Activated naive CD4-positive, alpha-beta T cell (primary cell): ENCODE measurements around the gene CFDP1.
A peak's percentile ranks its signal among the peaks of the same experiment; 100 is the strongest.

Experiments
- DNase-seq, 4 experiments: peaks; one replicate each; lab custom pipeline; 2025; lab: John Stamatoyannopoulos, UW

Gene CFDP1

DNA sequence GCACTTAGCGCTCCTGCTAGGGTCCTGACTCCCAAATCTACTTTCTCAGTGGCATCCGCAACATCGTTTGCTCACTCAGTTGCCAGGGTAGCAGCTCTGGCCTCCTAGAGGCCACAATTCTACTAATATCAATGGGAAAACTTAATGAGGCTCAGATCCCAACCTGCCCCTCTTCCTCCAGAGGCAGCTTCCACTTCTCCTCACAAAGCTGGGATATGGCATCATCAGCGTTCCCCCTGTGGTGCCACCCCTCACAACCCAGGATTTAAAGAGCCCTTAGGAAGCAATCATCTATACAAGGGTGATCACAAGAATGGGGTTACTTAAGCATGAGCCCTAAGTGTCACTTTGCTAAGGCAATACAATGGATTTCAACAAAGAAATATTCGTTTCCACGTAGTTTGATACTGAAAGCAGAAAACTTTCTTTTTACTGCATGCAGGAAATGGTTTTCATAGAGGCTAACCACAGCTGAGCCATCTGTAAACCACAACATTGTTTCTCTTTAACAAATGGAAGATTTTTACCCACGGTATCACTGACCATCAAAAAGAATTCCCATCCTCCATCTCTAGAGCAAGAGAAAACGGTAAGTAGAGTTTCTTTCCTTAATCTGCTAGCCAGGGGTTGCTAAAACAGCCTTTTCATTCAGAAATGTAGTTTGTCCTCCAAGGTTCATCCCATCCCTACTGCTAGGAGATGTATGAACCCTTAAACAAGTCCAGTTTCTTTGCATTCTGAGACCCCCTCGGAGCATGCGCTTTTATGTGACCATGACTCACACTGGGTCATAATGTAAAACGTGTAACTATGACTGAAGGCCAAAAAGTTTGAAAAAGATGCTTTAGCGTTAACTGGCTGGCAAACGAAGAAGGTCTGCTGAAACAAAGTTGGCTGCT lies 113.5 kb downstream of the CFDP1 start:
- DNase-seq: no peak

DNA sequence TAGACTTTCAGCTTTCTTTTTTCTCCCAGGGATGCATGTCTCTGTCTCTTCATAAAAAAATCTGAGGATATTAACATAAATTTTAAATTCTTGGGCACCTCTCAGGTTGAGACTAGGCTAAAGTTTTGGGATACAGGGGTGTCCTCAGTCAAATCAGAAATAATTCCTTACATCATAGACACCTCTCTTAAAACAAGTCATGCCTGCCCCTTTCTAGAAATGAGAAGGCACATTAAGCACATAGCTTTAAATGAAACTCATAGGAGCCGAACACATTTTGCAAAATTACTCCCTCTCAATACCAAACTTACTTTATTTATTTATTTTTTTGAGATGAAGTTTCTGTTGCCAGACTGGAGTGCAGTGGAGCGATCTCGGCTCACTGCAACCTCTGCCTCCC lies 114.6 kb downstream of the CFDP1 start:
- DNase-seq: no peak

DNA sequence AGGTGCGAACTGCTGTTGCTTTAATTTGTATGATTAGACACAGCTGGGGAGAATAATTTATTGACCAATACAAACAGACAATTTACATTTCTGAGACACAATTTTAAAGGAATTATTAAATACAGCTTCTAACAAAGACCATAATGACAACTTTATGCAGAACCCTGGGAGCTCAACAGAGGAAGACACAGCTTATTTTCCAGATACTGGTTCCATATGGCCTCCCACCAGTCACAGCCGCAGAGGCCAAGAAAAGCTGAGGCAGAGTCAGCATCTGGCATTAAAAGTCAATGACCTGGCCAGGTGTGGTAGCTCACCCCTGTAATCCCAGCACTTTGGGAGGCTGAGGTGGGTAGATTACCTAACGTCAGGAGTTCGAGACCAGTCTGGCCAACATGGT lies 115.8 kb downstream of the CFDP1 start:
- no peak for DNase-seq

DNA sequence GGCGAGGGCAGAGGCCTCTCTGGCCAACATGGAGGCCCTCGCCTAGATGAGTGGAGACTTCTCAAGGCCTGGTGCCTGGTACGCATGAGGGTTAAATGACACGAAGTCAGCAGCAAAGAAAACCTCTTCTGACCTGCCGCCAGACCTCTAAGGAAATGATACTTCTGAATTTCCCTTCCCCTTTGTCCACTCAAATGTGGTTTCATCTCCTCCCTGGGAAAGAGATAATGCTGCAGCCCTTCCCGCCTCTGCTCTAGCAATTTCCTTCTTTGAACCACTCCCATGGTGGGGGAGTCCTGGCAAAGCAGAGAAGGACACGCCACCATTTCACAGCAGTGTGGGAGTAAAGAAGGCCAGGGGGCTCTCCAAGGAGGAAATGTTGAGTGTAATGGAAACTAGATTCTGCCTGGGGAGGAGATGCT lies 116.2 kb downstream of the CFDP1 start:
- no peak for DNase-seq

DNA sequence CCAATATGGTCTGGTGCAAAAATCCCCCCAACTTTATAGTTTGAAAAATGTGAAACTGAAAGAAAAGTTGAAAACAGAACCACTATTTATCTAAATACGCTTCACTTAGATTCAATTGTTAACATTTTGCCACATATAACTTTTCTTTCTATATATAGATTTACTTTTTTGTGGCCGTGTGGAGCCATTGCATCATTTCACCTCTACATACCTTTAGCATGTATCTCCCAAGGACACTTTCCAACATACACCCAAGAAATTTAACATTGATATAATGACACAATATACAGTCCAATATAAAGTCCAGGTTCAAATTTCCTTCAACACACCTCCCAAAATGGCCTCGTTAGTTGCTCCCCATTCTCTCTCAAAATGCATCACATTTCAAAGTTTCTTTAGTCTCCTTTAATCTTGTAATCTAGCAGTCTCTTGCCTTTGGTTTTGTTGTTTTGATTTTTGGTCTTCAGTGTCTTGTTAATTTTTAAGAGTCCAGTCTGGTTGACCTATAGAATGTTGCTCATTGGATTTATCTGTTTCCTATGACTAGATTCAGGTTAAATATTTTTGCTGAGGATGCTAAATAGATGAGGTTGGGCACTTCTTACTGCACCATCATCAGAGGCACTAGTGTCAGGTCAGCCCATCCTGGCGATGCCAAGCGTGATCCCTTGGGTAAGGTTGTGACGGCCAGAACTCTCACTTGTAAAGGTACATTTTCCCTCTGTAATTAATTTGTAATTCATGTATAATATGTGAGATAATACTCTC lies 117.6 kb downstream of the CFDP1 start:
- no peak for DNase-seq

DNA sequence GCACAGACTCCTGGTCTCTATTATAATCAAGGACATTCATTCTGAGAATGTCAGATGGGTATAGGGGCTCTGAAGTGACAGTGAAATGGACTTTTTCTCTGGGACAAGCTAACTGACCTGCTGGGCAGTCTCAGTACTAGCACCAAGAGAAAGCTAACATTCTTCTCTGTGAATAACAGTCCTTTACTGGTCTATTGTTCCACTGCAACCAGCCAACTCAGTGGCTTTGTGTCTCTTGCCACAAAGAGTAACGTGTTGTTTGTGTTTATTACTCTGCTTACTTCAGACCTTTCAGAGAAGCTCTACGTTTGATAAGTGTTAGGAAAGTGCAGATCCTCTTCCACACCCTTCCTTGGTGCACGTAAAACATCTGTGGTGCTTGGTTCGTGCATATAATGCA lies 120.4 kb downstream of the CFDP1 start:
- no peak for DNase-seq

DNA sequence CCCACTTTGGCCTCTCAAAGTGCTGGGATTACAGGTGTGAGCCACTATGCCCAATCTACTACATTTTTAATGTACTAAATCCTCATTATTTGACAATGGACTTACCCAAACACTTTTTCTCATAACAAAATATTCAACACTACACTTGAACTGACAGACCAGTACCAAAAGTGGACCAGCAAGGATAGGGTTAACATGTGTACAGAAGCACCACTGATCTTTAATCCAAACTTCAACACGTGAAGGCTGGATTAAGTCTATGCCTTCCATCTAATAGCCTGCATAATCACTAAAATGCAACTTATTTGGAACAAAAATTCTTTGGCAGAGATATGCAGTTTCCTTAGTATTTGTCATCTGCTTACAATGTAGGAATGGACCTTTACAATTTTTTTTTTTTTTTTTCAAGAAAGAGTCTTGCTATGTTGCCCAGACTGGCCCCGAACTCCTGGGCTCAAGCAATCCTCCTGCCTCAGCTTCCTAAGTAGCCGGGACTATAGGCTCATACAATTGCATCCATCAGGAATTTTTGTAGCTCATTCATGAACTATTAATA lies 121.8 kb downstream of the CFDP1 start:
- no peak for DNase-seq

DNA sequence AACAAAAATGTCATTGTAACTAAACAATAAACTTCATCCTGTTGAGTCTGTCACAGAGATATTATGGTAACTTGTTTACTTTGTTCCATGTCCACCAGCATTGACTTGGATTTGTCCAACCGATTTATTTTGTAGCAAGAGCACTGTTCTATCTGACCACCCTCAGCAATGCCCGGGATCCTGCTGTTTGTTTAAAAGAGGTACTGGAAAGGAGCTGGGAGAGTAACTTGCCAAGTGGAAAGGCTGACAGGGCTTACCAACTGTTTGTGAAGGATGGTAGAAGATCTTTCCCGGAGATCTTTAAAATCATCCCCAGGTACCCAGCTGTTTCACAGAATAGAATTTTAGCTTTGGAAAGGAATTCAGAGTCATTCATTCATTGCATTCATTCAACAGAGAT lies 122.8 kb downstream of the CFDP1 start:
- DNase-seq: no peak

DNA sequence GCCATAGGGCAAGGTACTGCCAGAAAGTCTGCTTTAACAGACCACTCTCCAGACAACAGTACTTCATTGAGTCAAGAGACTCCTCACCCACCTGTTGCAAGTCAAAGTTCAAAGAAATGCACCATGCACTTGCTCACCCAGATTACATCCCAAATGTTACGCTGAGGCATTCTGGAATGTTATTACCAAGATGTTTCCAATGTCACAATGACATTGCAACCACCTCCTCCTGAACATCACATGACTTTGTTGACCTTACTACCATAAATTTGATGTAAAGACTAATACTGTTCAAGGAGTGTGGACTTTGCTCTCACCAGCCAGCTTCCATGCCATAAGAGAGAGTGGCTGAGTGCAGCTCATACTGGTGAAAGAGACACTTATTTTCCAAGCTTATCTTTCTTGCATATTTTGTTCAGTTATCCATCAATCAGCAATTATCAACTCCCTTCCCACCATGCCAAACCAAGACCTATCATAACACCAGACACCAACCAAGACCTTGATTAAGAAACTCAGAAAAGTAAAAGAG lies 123.3 kb downstream of the CFDP1 start:
- no peak for DNase-seq

DNA sequence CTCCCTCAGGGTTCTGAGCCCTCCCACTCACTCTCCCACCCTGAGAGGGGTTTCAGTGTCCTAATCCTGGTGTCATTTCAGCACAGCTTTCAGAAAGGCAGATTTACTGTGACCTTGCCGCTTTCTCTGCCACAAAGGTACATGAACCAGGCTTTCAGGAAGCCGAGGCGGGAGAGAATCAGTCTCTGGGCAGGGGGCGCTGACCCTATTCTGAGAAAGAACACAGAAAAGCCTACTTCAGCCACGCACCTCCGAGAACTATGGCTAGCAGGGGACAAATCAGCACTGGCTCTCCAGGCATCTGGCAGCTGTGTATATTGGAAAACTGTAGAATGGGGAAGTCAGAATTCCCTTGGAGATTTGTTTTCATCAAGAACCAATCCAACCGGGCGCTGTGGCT lies 124.1 kb downstream of the CFDP1 start:
- no peak for DNase-seq

DNA sequence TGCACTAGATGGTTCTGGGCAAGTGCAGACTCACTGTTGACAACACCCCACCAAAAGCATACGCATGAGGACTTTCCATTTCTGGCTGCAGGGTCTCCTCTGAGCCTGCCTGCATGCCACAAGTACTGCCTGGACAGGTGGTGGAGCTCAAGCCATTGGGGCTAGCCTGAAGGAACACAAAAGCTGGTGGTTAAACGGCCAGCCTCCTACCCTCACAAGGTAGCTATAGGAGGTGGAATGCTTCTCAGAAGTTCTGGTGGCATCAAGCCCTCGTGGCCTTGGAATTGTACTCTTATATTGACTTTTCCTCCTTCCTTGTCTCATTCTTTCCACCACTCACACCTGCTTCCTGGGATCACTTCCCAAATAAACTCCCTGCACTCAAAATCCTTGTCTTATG lies 125.3 kb downstream of the CFDP1 start:
- DNase-seq: no peak

DNA sequence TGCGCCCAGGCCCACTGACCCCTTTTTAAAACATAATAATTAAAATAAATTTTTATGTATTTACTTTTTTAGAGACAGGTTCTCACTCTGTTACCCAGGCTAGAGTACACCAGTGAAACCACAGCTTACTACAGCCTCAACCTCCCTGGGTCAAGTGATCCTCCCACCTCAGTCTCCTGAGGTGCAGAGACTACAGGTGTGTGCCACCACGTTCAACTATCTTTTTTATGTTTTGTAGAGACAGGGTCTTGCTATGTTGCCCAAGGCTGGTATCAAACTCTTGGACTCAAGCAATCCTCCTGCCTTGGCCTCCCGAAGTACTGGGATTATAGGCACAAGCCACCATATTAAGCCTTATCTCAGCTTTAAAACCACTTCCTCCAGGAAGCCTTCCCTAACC lies 125.8 kb downstream of the CFDP1 start:
- no peak for DNase-seq

DNA sequence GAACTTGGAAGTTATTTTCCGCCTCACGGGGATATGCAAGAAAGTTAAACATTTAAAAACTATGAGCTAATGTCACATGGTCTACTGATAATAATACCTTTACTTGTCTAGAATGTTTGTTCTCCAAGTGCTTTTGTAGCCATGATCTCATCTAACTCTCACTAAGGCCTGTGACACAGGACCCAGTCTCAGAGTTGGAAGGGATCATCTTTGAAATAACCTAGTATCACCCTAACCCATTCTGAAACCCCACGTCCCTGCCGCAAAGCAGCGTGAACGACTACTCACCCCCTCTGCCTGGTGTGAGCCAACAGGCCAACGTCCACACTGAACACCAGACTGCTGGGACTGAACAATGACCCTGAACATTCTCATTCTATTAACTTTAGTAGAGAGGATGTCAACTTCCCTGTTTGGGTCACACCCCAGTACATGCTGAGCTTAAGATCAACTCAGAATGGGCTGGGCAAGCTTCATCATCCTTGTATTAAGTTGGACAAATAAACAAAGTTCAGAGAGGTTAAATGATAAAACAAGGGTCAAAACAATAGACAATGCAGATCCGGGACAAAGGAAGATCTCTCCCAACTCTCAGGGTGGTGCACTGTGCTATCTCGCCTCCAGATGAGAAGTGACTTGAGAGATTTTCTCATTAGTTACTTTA lies 127.1 kb downstream of the CFDP1 start:
- DNase-seq: no peak

DNA sequence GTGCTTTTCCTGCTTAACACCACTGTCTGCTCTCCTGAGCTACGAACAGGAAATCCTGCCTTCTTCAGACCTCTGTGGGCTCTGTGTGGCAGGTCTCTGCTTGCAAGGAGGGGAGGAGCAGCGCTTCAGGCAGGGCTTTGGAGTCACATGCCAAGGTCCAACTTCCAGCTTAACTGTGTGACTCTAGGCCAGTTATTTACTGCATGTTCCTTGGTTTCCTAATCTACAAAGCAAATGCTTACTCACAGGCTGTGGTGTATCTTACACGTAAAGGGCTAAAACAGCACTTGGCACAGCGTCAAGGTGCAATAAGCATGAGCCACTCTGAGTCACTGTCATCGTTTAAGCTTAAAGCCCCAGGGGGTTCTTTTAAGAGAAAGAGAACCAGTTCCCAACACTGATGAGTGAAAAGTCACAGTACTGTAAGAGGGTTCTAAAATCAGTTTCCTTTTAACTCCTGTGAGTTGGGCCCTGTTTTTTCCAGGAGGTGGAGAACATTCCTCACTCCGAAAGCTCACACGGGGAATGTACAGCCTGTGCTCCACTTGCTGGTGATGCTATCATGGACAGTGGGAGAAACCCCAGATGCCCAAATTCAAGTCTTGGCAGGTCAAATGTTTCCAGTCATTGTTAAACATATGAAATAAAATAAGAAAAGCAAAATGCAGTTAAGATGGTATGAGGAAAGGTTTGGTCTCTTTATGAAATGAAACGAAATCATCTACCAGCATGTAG lies 127.8 kb downstream of the CFDP1 start:
- DNase-seq: peak in 2 of 4 experiments; percentile 4 to 20

DNA sequence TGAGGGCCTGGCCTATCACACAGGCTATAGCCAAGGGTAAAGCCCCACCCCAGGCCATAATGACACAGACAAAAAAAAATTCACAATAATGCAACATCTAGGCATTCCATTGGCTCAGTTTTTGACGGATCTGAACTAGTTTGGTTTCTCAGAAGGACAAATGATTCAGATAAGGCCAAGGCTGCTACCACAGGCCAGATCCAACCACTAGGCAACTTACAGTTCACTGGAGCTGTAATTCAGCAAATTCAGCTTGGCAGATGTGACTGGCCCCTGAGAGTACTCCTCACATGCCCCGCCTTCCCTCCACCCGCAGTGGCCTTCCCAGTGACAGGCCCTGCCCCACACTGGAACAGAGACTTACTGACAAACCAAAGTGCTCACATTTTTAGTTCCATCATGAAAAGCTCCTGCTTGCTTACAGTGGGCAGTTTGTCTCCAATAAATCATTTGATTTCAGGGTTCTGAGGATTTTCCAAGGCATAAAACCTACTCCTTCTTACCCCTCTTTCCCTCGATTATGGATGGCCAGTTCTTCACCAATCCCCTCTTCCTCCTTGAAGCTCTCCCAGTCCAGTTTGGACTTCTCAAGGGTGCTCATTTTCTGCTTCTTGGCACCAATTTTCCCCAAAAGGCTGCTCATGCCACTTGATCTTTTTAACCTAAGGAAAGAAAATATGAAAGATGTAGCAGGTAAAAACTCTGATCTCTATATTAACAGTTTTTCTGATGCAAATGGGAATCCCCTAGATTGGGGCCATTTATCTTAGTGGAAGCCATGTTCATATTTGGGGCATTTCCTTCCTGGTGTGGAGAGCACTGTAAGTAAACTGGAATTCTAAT lies 128.6 kb downstream of the CFDP1 start:
- no peak for DNase-seq

DNA sequence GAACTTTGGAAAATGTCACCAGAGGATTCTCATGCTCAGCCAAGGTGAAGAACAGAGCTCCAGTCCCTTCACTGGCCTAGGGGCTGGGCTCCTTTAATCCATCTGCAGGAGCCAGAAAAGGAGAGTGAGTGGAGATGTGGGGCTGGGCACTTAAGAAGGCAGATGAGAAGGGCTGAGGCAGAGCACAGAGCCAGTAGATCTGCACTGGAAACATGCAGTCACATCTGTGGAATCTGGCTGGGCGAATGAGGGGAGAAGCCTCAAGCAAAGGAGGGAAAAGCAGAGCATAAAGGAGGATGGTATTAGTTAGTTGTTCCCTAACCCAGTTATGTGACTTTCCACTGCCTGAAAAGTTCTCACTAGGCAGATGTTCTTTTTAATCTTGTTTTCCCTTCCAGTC lies 131.5 kb downstream of the CFDP1 start:
- DNase-seq: no peak

DNA sequence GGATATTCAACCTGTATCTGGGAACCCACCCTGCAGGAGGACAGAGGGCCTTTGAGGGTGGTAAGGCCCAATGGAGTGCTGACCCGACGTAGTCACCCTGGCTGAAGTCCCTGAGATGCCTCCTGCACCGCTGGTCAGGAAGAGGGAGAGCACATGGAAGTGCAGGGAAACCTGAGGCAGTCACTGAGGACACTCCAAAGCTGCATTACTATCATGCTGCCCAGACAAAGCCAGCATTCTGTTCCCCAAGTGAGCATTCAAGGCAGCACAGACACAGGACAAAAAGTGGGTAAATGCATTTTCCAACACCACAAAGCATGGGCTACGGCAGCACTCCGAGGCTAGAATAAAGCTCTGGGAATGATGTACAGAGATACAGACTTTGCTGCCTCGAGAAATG lies 135.0 kb downstream of the CFDP1 start:
- DNase-seq: no peak

DNA sequence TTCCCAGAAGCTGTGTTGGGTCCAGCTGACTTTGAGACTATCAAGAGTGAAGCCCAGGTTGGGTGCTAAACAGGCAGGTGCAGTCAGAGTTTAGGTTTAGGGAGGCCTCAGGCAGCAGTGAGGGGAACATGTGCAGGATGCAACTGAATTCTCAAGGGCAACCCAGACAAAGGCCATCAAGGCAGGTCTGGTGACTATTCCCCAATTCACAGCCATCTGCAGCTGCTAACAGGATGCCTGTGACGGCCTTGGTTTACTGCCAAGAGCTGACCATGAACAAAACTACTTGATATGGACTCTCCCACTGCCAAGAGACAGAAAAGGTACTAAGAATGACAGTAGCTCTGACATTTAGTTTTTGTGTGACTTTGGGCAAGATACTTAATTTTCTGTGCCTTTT lies 136.7 kb downstream of the CFDP1 start:
- no peak for DNase-seq

DNA sequence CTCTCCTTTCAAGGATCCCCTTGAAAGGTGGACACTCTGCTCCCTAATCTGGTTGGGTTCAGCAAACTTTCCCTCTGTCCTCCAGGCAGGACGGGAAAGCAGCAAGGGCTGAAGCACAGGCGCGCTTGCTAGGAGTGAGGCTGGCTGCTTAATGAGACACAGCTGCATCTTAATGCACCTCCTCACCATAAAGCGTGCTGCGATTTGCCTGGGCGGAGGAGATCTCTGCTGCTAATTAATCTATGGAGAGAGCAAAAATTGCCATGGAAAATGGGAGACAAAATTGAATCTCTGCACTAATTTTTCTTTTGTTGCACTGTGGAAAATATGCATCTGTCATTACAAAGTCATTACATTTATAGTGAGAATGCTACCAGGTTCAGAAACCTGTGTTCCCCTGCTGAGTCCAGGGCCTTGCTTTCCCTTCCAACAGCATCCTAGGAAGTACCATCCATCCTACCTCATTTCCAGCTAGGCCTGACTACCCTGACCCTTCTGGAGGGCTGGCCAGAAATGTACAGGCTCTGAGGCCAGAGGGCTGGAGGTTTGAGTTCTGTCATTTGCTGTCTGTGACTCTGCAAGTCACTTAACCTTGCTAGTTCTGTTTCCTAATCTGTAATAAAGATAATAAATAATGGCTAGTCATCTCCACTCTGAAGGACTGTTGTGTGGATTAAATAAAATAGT lies 138.4 kb downstream of the CFDP1 start:
- DNase-seq: no peak

DNA sequence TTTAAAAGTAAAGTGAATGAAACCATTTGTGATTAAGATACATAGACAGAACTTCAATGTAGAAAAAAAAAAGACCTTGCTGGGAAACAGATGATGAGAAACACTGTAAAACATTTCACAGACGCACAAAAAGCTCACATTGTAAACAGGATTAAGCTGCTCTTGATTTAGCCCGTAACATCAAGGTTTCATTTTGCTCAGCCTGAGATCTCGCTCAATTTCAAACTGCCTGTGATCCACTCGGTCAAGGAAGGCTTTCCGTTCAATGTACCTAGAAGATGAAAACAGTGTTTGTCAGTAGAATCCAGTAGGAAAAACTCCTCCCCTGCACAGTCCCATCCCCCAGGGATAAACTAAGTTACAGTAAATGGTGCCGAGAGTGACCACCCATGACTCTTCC lies 139.5 kb downstream of the CFDP1 start:
- no peak for DNase-seq
